A673 (cell line): ENCODE data around the gene MAGI3. TPM values are rescaled to one million over a fixed set of nuclear protein-coding genes. Genes with fewer than 3 reads are reported as not detected.

Experiments
- BruUV-seq: library from RNA; stranded (reverse); fragments of 400-500 nt; replicated peaks from 2 replicates; lab custom pipeline; 2021; lab: Mats Ljungman, UMichigan
- CTCF ChIA-PET: fragments of 300-600 bp; sonication (Branson Sonifier 250); formaldehyde crosslinking; loops from one replicate; lab custom pipeline; 2022; ENCODE audit warnings: antibody characterized with exemption; lab: Charles Lee
- POLR2A ChIA-PET: fragments of 300-600 bp; sonication (Branson Sonifier 250); formaldehyde crosslinking; loops from one replicate; lab custom pipeline; 2022; ENCODE audit warnings: antibody characterized with exemption; ENCODE audit not compliant: low non-redundant PET; lab: Charles Lee
- DNase-seq: peaks from one replicate; pipeline ENCODE4 v3.0.0-alpha.2; 2015; ENCODE audit warnings: low spot score
- H3K27ac ChIP-seq: fragments of 200-600 bp; sonication (generic); 2 replicates; pipeline ENCODE4 v1.5.1; 2016; ENCODE audit warnings: mixed run types, low read depth, mild to moderate bottlenecking, mixed read lengths, antibody characterized with exemption, low read length; ENCODE audit not compliant: poor library complexity, severe bottlenecking
- H3K27me3 ChIP-seq: fragments of 200-600 bp; sonication (generic); replicated peaks from 2 replicates; pipeline ENCODE4 v1.6.1; 2017; ENCODE audit warnings: mixed run types, low read depth, mild to moderate bottlenecking, mixed read lengths, antibody characterized with exemption, low read length; ENCODE audit not compliant: insufficient read depth, poor library complexity
- H3K36me3 ChIP-seq: fragments of 200-600 bp; sonication (generic); 2 replicates; pipeline ENCODE4 v1.6.1; 2016; ENCODE audit warnings: mixed run types, mild to moderate bottlenecking, mixed read lengths, antibody characterized with exemption, low read length; ENCODE audit not compliant: insufficient read depth, poor library complexity, severe bottlenecking
- H3K4me1 ChIP-seq: fragments of 200-600 bp; sonication (generic); 2 replicates; pipeline ENCODE4 v1.6.1; 2017; ENCODE audit warnings: mixed run types, mild to moderate bottlenecking, mixed read lengths, antibody characterized with exemption, low read length; ENCODE audit not compliant: insufficient read depth, poor library complexity, severe bottlenecking
- H3K4me3 ChIP-seq: fragments of 200-600 bp; sonication (generic); 2 replicates; pipeline ENCODE4 v1.5.1; 2016; ENCODE audit warnings: low read depth, mixed run types, mild to moderate bottlenecking, mixed read lengths, low read length; ENCODE audit not compliant: poor library complexity, severe bottlenecking
- H3K9me3 ChIP-seq: fragments of 200-600 bp; sonication (generic); 2 replicates; pipeline ENCODE4 v1.6.1; 2016; ENCODE audit warnings: mixed run types, low read depth, mild to moderate bottlenecking, mixed read lengths, antibody characterized with exemption, low read length; ENCODE audit not compliant: poor library complexity, severe bottlenecking
- EZH2 ChIP-seq: fragments of 200-600 bp; sonication (generic); IDR thresholded peaks from 2 replicates; pipeline ENCODE4 v1.6.1; 2017; ENCODE audit warnings: borderline replicate concordance, low read depth, mild to moderate bottlenecking, mixed read lengths, antibody characterized with exemption, low read length; ENCODE audit not compliant: poor library complexity, severe bottlenecking
- intact Hi-C: fragments of 100-400 bp; cut with micrococcal nuclease; formaldehyde crosslinking; loops from one replicate; pipeline ENCODE4 v1.10.0; 2022; ENCODE audit not compliant: unreplicated experiment
- total RNA-seq: library from RNA; stranded (reverse); gene quantifications from 2 replicates; pipeline ENCODE4 v1.2.3, GENCODE V29; 2021
- TF ChIP-seq, protein P1 (sequence below): fragments of 300-800, 200-600 bp; sonication (generic); conservative IDR thresholded peaks from 2 replicates; pipeline ENCODE4 v1.5.1; 2017; ENCODE audit warnings: low read depth, mild to moderate bottlenecking, antibody characterized with exemption, low read length, moderate library complexity, mixed read lengths

The MAGI3 gene
- total RNA-seq, 1 experiment from 2014 or later: 5.1 TPM

GRCh38 chr1:113615425-113615824 is 225.1 kb downstream of the MAGI3 start:
- Histone ChIP-seq H3K9me3 (no peaks in the 10 kb centered on the region), H3K27me3 (no peaks in the 10 kb centered on the region), H3K4me3 (no peak overlapping the region), H3K36me3 (no peaks in the 10 kb centered on the region), H3K27ac (no peak overlapping the region), H3K4me1 (peaks cover 5% of the 10 kb centered on the region)
- intact Hi-C loops: no loop called here
- TF ChIP-seq, protein P1, sequence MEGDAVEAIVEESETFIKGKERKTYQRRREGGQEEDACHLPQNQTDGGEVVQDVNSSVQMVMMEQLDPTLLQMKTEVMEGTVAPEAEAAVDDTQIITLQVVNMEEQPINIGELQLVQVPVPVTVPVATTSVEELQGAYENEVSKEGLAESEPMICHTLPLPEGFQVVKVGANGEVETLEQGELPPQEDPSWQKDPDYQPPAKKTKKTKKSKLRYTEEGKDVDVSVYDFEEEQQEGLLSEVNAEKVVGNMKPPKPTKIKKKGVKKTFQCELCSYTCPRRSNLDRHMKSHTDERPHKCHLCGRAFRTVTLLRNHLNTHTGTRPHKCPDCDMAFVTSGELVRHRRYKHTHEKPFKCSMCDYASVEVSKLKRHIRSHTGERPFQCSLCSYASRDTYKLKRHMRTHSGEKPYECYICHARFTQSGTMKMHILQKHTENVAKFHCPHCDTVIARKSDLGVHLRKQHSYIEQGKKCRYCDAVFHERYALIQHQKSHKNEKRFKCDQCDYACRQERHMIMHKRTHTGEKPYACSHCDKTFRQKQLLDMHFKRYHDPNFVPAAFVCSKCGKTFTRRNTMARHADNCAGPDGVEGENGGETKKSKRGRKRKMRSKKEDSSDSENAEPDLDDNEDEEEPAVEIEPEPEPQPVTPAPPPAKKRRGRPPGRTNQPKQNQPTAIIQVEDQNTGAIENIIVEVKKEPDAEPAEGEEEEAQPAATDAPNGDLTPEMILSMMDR: no peak
- TF ChIP-seq EZH2: no peak
- peak; percentile 69 for DNase-seq
- ChIA-PET CTCF (no interaction called here), POLR2A (no interaction called here)
- no TSS peak for BruUV-seq

GRCh38 chr1:113616156-113616555 is 225.8 kb downstream of the MAGI3 start:
- ChIA-PET POLR2A (no interaction called here), CTCF (no interaction called here)
- peak; percentile 54 for DNase-seq
- BruUV-seq: no TSS peak
- Histone ChIP-seq H3K4me3 (no peak overlapping the region), H3K27me3 (no peaks in the 10 kb centered on the region), H3K9me3 (no peaks in the 10 kb centered on the region), H3K27ac (no peak overlapping the region), H3K4me1 (peaks cover 5% of the 10 kb centered on the region), H3K36me3 (no peaks in the 10 kb centered on the region)
- TF ChIP-seq EZH2: no peak
- TF ChIP-seq, protein P1: no peak
- intact Hi-C loops: no loop called here

GRCh38 chr1:113617438-113618141 is 227.3 kb downstream of the MAGI3 start:
- TF ChIP-seq EZH2: no peak
- TF ChIP-seq, protein P1: no peak
- ChIA-PET POLR2A (interaction anchor here (0.7 kb wide), 1 partner anchor 331 kb away, joined by 3 read pairs; no protein-coding TSS in a partner anchor), CTCF (no interaction called here)
- no peaks in the 10 kb centered on the region for H3K36me3 ChIP-seq
- peaks cover 5% of the 10 kb centered on the region for H3K4me1 ChIP-seq
- no peak overlapping the region for H3K4me3 ChIP-seq
- no peaks in the 10 kb centered on the region for H3K9me3 ChIP-seq
- H3K27ac ChIP-seq: no peak overlapping the region
- no peaks in the 10 kb centered on the region for H3K27me3 ChIP-seq
- no TSS peak for BruUV-seq
- DNase-seq: peak; percentile 12
- intact Hi-C loops: no loop called here
